Activated T-cell treated with anti-CD3 and anti-CD28 coated beads for 1 hour (primary cell): Measurements from ENCODE around the gene AS3MT.
"Not testable (repeated sequence)": the region's sequence is repeated elsewhere in the genome, so short reads cannot be mapped to it uniquely, and the experiment has no call there.

ENCODE experiments used
- DNase-seq: peaks from one replicate; pipeline ENCODE4 v3.0.0-alpha.2; 2020; ENCODE audit warnings: low read depth

Gene AS3MT

DNA sequence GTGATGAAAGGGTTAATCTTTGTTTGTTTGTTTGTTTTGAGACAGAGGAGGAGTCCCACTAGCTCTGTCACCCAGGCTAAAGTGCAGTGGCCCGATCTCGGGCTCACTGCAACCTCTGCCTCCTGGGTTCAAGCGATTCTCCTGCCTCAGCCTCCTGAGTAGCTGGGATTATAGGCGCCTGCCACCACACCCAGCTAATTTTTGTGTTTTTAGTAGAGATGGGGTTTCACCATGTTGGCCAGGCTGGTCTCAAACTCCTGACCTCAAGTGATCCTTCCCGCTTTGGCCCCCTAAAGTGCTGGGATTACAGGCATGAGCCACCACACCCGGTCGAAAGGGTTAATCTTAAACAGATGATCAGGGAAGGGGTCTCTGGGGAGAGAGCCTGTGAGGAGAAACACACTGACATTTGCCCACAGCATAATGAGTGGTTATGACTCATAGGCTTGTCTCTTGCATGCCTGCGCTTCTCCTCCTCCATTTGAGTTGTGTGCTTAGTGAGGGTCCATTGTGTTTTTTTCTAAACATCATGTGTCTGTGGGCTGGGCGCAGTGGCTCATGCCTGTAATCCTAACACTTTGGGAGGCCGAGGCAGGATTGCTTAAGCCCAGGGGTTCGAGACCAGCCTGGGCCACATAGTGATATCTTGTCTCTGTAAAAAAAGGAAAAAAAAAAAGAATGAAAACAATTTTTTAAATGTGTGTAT lies 13.4 kb upstream of the AS3MT start:
- not testable (repeated sequence) for DNase-seq

DNA sequence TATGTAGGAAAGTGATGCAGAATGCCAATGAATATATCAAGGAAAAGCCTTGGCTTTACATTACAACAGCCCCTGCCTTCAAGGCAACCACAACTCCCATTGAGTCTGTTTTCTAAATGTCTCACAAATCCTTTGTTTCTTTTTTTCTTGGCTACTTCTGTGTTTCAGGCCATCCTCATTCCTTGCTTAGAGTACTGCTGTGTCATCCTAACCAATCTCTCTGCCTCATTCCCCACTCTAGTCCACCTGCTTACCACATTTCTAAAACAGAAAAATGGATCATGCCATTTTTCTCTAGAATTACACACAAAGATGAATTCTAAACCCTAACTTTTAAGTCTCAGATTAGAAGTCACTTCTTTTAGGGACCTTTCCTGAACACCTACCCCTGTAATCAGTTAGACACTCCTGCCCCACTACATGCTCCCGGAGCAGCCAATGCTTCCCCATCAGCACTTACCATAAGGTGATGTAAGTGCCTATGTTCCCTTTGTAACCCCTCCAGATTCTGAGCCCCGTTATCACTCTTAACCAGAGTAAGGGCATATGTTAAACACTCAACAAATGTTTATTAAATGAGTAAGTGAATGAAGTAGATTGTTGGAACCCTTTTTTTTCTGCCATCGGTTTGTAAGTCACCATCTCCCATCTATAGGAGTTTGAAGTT lies 12.4 kb upstream of the AS3MT start:
- no peak for DNase-seq

GRCh38 chr10:102859911-102860310 lies 9.4 kb upstream of the AS3MT start:
- no peak for DNase-seq

DNA sequence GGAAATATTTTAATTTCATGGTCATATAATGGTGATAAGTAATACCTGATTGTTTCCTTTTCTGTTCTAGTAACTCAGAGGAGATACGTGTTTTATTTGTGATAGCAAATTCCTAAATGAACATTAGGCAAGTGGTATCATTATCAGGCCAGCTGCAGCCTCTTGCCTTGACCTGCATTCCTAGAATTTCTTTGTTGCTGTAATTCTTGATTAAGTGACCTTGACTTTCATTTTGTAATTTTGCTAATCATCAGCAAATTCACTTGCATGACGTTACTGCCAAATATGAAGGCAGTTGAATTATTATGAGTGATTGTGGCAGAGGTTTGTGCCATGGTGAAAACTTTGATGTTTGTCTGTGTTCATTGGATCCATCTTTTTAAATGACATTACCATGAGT lies 5.6 kb upstream of the AS3MT start:
- DNase-seq = no peak

GRCh38 chr10:102865620-102866019 lies 3.6 kb upstream of the AS3MT start:
- no peak for DNase-seq

DNA sequence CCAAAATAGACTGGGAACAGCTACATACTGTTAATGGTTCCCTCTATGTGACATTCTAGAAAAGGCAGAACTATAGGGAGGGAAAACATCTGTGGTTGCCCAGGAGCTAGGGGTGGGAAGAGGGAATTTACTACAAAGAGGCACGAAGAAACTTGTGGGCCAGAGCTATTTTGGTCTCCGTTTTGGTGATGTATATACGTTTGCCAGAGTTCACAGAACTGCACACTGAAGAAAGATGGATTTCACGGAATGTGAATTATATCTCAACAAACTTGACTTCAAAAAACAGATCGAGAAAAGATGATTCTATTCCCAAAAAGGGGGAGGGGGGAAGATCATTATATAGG lies 386 bp upstream of the AS3MT start:
- DNase-seq = no peak

GRCh38 chr10:102870221-102870620 lies 951 bp downstream of the AS3MT start:
- no peak for DNase-seq

DNA sequence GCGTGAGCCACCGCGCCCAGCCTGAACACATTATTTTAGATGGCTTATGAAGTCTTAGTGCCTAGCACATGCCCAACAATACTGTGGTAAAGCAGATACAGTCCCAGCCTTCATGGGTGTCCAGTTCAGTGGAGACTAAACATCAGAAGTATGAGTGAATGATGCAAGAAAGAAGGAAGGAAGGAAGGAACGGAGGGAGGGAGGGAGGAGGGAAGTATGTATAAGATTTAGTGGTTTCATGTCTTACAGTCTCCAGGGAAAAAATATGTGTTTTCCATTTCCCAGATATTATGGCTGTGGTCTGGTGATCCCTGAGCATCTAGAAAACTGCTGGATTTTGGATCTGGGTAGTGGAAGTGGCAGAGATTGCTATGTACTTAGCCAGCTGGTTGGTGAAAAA lies 2.9 kb downstream of the AS3MT start:
- DNase-seq = no peak

DNA sequence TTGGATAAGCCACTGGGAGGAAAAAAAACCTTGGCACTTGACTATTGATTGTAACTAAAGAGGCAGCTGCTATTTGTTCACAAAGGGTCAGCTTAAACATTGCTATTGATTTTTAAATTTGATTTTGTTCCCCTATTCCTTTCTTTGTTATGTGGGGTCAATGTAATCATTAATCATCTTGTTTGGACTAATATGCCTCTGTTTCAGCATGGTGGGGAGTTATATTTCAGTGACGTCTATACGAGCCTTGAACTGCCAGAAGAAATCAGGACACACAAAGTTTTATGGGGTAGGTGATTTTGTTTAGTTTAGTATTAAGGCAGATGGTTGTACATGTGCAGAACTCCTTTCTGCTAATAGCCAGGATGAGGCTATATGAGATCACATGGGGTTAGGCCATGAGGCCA lies 7.5 kb downstream of the AS3MT start:
- no peak for DNase-seq

GRCh38 chr10:102878629-102879028 lies 9.4 kb downstream of the AS3MT start:
- DNase-seq = no peak

DNA sequence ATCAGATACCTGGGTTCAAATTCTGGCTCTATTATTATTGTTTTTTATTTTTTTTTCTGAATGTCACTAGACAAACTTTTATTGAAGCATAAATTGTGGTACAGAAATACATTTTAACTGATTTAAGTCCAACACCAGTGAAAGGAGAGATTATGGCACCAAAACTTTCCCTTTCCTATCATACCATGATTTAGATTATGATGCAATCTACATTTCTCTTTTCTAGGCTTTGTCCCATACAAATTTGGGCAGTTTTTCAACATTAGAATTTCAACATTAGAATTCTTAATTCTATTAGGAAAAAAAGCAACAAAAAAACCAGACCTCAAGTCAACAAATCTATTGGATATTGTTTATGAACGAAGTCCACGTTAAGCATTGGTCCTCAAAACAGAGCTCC lies 11.0 kb downstream of the AS3MT start:
- DNase-seq = no peak

- DNase-seq = no peak
Observed at GRCh38 chr10:102888048-102888447, 18.8 kb downstream of the AS3MT start.

DNA sequence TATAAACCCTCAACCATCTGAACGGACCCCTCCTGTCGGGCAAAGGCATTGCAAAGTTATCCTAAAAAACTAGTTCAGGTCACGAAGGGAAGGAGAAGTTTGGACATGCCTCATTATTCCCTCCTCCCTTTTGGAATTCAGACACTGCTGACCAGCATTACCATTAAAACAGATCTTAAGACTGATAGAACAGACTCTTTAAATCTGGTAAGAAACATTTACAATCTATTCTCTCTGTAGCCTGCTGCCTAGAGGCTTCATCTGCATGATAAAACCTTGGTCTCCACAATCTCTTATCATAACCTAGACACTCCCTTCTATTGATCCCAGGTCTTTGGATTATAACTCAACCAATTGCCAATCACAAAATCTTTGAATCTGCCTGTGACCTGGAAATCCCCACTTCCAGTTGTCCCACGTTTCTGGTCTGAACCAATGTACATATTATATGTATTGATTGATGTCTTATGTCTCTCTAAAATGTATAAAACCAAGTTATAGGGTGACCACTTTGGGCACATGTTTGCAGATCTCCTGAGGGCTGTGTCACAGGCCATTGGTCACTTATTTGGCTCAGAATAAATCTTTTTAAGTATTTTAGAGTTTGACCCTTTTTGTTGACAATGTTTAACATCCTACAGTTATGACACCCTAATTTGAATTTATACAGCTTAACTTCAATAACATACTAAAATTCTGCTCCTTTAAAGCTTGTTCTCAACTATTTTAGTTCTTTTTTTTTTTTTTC lies 25.4 kb downstream of the AS3MT start:
- DNase-seq = no peak

DNA sequence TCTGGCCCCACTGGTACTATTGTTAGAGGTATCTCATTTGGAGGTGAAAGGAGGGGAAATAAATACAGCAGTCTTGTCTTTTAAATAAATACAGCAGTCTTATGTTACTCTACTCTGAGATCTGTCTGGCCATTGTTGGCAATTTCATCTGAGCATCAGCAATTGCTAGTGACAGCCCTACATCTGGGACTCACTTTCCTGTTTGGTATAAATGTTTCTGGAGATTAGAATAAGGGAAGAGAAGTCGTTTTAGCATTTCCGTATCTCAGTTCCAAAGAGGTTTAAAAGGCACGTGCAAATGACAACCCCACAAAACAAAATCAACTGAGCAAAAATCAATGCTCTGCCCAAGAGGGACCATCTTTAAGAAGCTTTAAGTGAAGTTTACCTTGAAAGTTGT lies 30.7 kb downstream of the AS3MT start:
- no peak for DNase-seq

DNA sequence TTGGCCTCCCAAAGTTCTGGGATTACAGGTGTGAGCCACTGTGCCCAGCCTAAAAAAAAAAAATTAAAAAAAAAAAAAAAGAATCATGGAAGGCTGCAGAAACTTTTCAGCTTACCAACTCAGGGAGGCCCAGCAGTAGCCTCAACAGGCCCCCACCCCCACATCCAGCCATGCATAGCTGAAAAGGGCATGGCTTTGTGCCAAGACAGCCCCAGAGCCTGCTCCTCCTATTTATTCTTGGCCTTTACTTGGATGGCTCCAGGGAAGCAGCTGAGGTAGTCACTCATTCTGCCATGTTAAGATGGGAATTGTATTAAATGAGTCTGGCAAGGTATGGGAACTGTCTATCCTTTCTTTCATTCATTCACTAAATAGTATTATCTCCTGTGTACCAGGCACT lies 35.1 kb downstream of the AS3MT start:
- DNase-seq = no peak

DNA sequence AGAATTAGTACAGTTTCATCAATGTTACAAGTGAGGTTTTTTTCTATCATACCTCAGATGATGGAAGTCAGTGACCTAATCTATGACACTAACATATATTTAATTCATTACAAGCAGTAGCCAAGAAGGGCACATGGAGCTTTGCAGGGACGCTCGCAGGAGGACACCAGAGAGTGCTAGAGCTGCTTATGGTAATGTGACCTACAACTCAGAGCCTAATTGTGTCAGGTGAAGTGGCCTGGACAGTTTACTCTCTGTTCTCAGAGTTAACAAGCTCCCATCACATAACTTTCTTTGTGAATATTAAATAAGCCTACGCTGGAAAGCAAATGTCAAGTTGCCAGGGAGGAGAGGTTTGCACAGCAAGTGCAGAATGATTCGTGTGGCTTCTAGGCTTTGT lies 37.2 kb downstream of the AS3MT start:
- no peak for DNase-seq

DNA sequence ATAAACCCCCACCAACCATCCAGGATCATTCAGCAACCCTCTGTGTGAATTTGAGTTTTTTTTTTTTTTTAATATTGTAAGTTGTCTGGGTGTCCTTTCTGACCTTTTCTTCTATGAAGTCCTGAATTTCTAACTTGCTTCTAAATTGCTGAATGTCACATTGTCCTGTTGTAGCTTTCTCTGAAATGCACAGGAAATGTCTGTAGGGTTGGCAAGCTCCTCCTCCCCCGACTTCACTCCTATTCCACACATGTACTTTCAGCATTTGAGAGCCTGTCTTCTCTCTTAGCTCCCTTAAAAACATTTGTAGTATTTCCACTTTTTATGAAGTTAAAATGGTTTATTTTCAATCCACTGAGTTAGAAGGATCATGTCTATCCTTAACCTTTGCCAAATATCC lies 45.5 kb downstream of the AS3MT start:
- DNase-seq = no peak

DNA sequence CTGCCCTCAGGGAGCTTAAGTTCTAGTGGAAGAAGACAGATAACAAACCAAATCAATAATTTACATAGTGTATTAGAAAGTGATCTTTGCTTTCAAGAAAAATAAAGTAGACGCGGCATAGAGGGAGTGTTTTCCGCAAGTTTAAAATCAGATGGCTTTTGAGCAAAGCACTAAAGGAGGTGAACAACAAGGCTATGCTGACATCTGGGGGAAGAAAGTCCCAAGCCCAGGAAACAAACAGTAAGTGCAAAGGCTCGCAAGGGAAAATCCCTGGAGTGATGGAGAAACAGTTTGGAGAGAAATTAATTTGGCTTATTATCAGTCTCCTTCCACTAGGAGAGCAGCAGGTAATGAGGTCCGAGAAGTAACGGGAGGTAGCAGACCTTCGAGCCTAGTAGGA lies 46.9 kb downstream of the AS3MT start:
- DNase-seq = no peak

DNA sequence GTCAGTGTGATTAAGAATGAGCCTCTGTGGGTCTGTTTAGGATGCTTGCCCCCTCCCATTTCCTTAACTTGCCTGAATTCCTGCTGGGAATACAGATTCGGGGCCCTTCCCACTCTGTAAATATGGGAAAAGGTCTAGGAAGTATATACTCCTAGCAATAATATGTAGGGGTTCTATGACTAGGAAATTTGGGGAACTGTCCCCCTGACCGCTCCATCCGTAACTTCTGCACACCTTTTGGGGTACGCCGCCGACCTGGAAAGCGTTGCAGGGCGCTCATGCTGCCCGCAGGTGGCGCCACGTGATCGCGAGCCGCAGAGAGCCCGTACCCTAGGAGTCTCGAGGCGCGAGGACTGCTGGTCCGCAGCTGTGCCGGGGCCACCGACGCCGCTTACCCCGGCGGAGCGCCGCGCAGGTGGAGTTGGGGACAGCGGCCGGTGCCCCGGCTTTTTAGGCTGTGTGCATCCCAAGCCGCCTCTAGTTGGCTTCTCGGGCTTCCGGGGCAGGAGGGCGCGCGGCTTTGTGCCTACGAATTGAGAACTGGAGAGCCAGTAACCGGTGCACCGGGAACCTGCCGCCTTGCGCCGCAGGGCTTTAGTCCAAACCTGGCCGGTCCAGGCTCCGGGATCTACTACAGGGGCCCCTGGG lies 48.2 kb downstream of the AS3MT start:
- DNase-seq = peak; percentile 76

- DNase-seq = peak; percentile 99
Observed at GRCh38 chr10:102917962-102918816, 48.9 kb downstream of the AS3MT start, which contains the start of gene CNNM2. Gene CNNM2, plus strand, starts transcription at chr10:102918294. Its CDS starts 187 bp downstream, at chr10:102918481.

- peak; percentile 4 for DNase-seq
Observed at GRCh38 chr10:102918817-102919245, 49.6 kb downstream of the AS3MT start.
